ENCODE results near the gene EARS2. TPM values are rescaled to one million over a fixed set of nuclear protein-coding genes. Genes with fewer than 3 reads are reported as not detected.

The EARS2 gene
- total and polyA plus RNA-seq, 2 of the 8 experiments (the other 6 are each of a cell fraction or from before 2014, with no cell fraction given): 47.8 to 111 TPM

GRCh38 chr16:23590181-23590580 is 33.0 kb upstream of the EARS2 start (continued):
- TF ChIP-seq CTCF (IDR thresholded peaks at IDR 0.05; ENCODE audit: control extremely low read depth in 1 of 3, insufficient read depth in 1 of 3, low read depth in 1 of 3, low read length in 3 of 3) (no peak), POU5F1 (IDR thresholded peaks at IDR 0.05; ENCODE audit: low read depth, low read length) (no peak), SP1 (IDR thresholded peaks at IDR 0.05; ENCODE audit: low read depth, low read length) (no peak), SP2 (IDR thresholded peaks at IDR 0.05; ENCODE audit: low read length) (no peak), PHF8 (conservative IDR thresholded peaks at IDR 0.05; ENCODE audit: low read depth, low read length) (no peak), SAP30 (IDR thresholded peaks at IDR 0.05; ENCODE audit: insufficient read depth, insufficient replicate concordance, low read length) (no peak)
